ENCODE results near the gene POU2F3. TPM values are rescaled to one million over a fixed set of nuclear protein-coding genes. Genes with fewer than 3 reads are reported as not detected.

POU2F3 gene
- total and polyA plus RNA-seq, 11 donors, result 0.15 TPM; not detected in 10

- DNase-seq, result peak in 1 of 5 donors; percentile 44
- H3K9me3 ChIP-seq, result no peaks in the 10 kb centered on the region
- peak overlapping the region in 1 of 12 donors; percentile 47 for H3K27ac ChIP-seq
- 89 to 93% (median 91%) methylated on average over 14 to 16 of the region's 16 CpGs for WGBS, 4 donors
- intact Hi-C loops (cut with DNase I), result loop anchor here in 6 of 10 donors (1.0 to 2.0 kb wide), 4 partner anchors 54 to 58 kb away; no protein-coding TSS in a partner anchor
- peaks cover 0 to 27% (median 19%) of the 10 kb centered on the region in 12 donors for H3K4me1 ChIP-seq
- peaks cover 0 to 12% (median 0%) of the 10 kb centered on the region in 9 donors for H3K27me3 ChIP-seq
- H3K4me3 ChIP-seq, result no peak overlapping the region
- TF ChIP-seq, protein P1, sequence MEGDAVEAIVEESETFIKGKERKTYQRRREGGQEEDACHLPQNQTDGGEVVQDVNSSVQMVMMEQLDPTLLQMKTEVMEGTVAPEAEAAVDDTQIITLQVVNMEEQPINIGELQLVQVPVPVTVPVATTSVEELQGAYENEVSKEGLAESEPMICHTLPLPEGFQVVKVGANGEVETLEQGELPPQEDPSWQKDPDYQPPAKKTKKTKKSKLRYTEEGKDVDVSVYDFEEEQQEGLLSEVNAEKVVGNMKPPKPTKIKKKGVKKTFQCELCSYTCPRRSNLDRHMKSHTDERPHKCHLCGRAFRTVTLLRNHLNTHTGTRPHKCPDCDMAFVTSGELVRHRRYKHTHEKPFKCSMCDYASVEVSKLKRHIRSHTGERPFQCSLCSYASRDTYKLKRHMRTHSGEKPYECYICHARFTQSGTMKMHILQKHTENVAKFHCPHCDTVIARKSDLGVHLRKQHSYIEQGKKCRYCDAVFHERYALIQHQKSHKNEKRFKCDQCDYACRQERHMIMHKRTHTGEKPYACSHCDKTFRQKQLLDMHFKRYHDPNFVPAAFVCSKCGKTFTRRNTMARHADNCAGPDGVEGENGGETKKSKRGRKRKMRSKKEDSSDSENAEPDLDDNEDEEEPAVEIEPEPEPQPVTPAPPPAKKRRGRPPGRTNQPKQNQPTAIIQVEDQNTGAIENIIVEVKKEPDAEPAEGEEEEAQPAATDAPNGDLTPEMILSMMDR (IDR thresholded peaks at IDR 0.05), result peak in 5 of 12 donors; percentile 12 to 25 (median 17)
- TF ChIP-seq POLR2A (IDR thresholded peaks at IDR 0.05), result no peak
- no peak for ATAC-seq
- peaks cover 0 to 25% (median 11%) of the 10 kb centered on the region in 9 donors for H3K36me3 ChIP-seq
Observed at GRCh38 chr11:120228794-120229384, 11.1 kb upstream of the POU2F3 start.

GRCh38 chr11:120229451-120230424, 10.2 kb upstream of the POU2F3 start:
- peak overlapping the region in 1 of 12 donors; percentile 47 for H3K27ac ChIP-seq
- TF ChIP-seq, protein P1 (IDR thresholded peaks at IDR 0.05), result peak; percentile 56 to 86 (median 74)
- no peak for TF ChIP-seq POLR2A (IDR thresholded peaks at IDR 0.05)
- H3K9me3 ChIP-seq, result no peaks in the 10 kb centered on the region
- intact Hi-C loops (cut with DNase I), result loop anchor here (1.0 to 10.0 kb wide), 5 partner anchors 55 to 455 kb away; no protein-coding TSS in a partner anchor
- ATAC-seq (no peak), DNase-seq (no peak)
- peaks cover 0 to 25% (median 11%) of the 10 kb centered on the region in 9 donors for H3K36me3 ChIP-seq
- no peak overlapping the region for H3K4me3 ChIP-seq
- 51 to 55% (median 53%) methylated on average over 17 of the region's 17 CpGs for WGBS, 4 donors
- H3K27me3 ChIP-seq, result peaks cover 0 to 21% (median 0%) of the 10 kb centered on the region in 9 donors
- peaks cover 0 to 20% (median 12%) of the 10 kb centered on the region in 12 donors for H3K4me1 ChIP-seq

DNA sequence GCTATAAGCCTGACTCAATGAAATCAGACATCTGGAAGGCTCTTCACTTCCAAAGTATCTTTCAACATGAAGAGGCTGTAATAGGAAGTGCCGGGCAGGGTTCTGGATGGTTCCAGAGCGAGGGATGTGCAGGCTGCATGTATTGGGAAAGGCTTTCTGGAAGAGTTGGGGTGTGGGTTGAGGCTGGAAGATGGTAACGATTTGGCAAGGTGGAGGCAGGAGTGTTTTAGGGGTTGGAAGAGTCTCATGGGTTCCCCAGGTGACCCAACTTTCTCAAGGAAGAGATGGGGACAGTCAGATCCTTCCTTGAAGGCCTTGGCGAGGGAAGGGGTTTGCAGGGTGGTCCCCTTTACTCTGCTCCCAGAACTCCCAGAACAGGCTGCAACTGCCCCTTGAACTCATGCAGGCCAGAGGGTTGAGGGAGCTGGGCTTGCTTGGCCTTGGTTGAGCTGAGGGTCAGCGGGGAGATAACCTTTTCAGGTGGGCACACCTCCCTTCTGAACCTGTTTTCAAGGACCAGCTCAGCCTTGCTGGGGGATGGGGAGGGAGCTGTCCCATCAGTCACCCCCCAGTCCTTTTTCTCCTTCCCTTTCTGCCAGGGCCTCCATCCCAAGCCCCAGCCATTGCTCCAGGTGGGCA, 9.4 kb upstream of the POU2F3 start:
- Histone ChIP-seq H3K27me3 (peaks cover 0 to 22% (median 0%) of the 10 kb centered on the region in 9 donors), H3K27ac (no peak overlapping the region), H3K4me1 (peaks cover 0 to 17% (median 3%) of the 10 kb centered on the region in 12 donors), H3K36me3 (peaks cover 0 to 25% (median 11%) of the 10 kb centered on the region in 9 donors), H3K9me3 (no peaks in the 10 kb centered on the region), H3K4me3 (no peak overlapping the region)
- no peak for ATAC-seq
- intact Hi-C loops (cut with DNase I), result loop anchor here in 5 of 10 donors (1.0 to 10.0 kb wide), 3 partner anchors 58 to 454 kb away; no protein-coding TSS in a partner anchor
- WGBS, 4 donors, result 79 to 85% (median 82%) methylated on average over 4 to 5 of the region's 5 CpGs
- DNase-seq, result no peak
- TF ChIP-seq, protein P1 (IDR thresholded peaks at IDR 0.05), result no peak
- TF ChIP-seq POLR2A (IDR thresholded peaks at IDR 0.05), result no peak

Data from heart left ventricle (tissue), 16 donors.